GM23248 (cell line): Measurements from ENCODE around the gene TMEM39B. TPM values are rescaled to one million over a fixed set of nuclear protein-coding genes. Genes with fewer than 3 reads are reported as not detected.

Experiments used
- DNase-seq: peaks from one replicate; pipeline ENCODE4 v3.0.0-alpha.2; 2015
- H2AFZ ChIP-seq: fragments of 200-600 bp; sonication (generic); 2 replicates; pipeline ENCODE4 v1.6.1; 2016; ENCODE audit warnings: antibody characterized with exemption
- H3F3A ChIP-seq: fragments of 200-600 bp; sonication (generic); 2 replicates; pipeline ENCODE4 v1.6.1; 2016; ENCODE audit warnings: mild to moderate bottlenecking, antibody characterized with exemption, mixed run types; ENCODE audit not compliant: insufficient read depth
- H3K27ac ChIP-seq: fragments of 200-600 bp; sonication (generic); 2 replicates; pipeline ENCODE4 v1.5.1; 2016; ENCODE audit warnings: mild to moderate bottlenecking
- H3K27me3 ChIP-seq: fragments of 200-600 bp; sonication (generic); replicated peaks from 2 replicates; pipeline ENCODE4 v1.6.1; 2016; ENCODE audit warnings: mild to moderate bottlenecking; ENCODE audit not compliant: insufficient read depth
- H3K36me3 ChIP-seq: fragments of 200-600 bp; sonication (generic); 2 replicates; pipeline ENCODE4 v1.6.1; 2016; ENCODE audit warnings: low read depth, mild to moderate bottlenecking
- H3K4me1 ChIP-seq: fragments of 200-600 bp; sonication (generic); 2 replicates; pipeline ENCODE4 v1.6.1; 2016; ENCODE audit warnings: mild to moderate bottlenecking; ENCODE audit not compliant: insufficient read depth
- H3K4me2 ChIP-seq: fragments of 200-600 bp; sonication (generic); one replicate; pipeline ENCODE4 v1.6.1; 2016; ENCODE audit warnings: mild to moderate bottlenecking; ENCODE audit not compliant: unreplicated experiment
- H3K4me3 ChIP-seq: fragments of 200-600 bp; sonication (generic); 2 replicates; pipeline ENCODE4 v1.5.1; 2016; ENCODE audit warnings: mild to moderate bottlenecking
- H3K79me2 ChIP-seq: fragments of 200-600 bp; sonication (generic); 2 replicates; pipeline ENCODE4 v1.6.1; 2016; ENCODE audit warnings: mild to moderate bottlenecking; ENCODE audit not compliant: insufficient read depth
- H3K9ac ChIP-seq: fragments of 200-600 bp; sonication (generic); 2 replicates; pipeline ENCODE4 v1.6.1; 2016; ENCODE audit warnings: mild to moderate bottlenecking
- H3K9me2 ChIP-seq: fragments of 200-600 bp; sonication (generic); 2 replicates; pipeline ENCODE4 v1.6.1; 2016; ENCODE audit warnings: mixed run types, mild to moderate bottlenecking, moderate library complexity; ENCODE audit not compliant: insufficient read depth
- H3K9me3 ChIP-seq: fragments of 200-600 bp; sonication (generic); one replicate; pipeline ENCODE4 v1.6.1; 2017; ENCODE audit warnings: low read depth
- H4K20me1 ChIP-seq: fragments of 200-600 bp; sonication (generic); 2 replicates; pipeline ENCODE4 v1.6.0; 2016; ENCODE audit not compliant: insufficient read depth
- EZH2 ChIP-seq: fragments of 200-600 bp; sonication (generic); IDR thresholded peaks from 2 replicates; pipeline ENCODE4 v1.6.1; 2018; ENCODE audit warnings: antibody characterized with exemption, mild to moderate bottlenecking; ENCODE audit not compliant: insufficient read depth, poor library complexity, severe bottlenecking
- EZH2phosphoT487 ChIP-seq: fragments of 200-600 bp; sonication (generic); IDR thresholded peaks from 2 replicates; pipeline ENCODE4 v1.6.1; 2018; ENCODE audit warnings: antibody characterized with exemption, moderate library complexity, mild to moderate bottlenecking, low read depth; ENCODE audit not compliant: insufficient read depth
- WGBS, 2 experiments: methylation state at CpG; one replicate each; pipeline ENCODE4 v1.1.6; 2015 to 2017; ENCODE audit warnings: low lambda C conversion rate in 2 of 2, low coverage in 1 of 2; ENCODE audit errors: missing lambda C conversion rate in 2 of 2; 5-methylcytosine and 5-hydroxymethylcytosine counted together
- in situ Hi-C: fragments of 300-500 bp; cut with MboI; formaldehyde crosslinking; loops from 2 replicates; pipeline ENCODE4 v1.15.0; 2020
- polyA plus RNA-seq: library from polyadenylated mRNA; unstranded; fragments of >200 nt; fragmentation: Nextera tagmentation; extraction: Ambion mirVana; gene quantifications from 2 replicates; pipeline ENCODE4 v1.2.1, GENCODE V29; 2016
- total RNA-seq: library from RNA; depleted of rRNA; stranded (reverse); fragments of >200 nt; shearing (Covaris generic); gene quantifications from 2 replicates; pipeline ENCODE4 v1.2.3, GENCODE V29; 2014

Gene TMEM39B
- total and polyA plus RNA-seq, 2 experiments from 2014 or later, result 5.7 to 21.4 TPM

DNA sequence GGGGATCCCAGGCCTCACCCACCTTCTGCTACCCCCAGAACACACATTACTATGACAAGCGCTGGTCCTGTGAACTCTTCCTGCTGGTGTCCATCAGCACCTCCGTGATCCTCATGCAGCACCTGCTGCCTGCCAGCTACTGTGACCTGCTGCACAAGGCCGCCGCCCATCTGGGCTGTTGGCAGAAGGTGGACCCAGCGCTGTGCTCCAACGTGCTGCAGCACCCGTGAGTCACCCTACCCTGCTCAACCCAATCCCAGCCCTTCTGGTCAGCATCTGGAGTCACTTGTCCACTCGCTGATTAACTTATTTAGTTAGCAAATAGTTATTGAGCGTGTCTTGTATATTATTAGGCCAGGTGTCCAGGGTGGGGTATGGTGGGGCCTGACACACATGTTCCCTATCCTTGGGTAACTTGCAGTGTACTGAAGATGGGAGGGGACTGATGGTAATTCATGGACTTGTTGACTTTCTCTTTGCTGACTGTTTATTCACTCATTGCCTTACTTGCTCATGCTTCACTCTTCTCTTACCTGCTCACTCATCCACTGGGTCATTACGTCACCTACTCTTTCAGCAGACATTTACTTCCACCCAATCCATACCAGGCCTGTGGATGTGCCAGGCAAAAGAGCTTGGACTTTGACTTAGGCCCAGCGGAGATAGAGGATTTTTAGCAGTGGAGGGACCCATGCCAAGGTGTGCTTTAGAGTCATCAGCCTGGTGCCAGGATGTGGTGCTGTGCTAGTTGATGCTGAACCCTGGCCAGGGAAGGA lies 22.2 kb downstream of the TMEM39B start:
- no peaks in the 10 kb centered on the region for H3K9me3 ChIP-seq
- peaks cover 3% of the 10 kb centered on the region; the same call in 1 of the 2 replicates for H3F3A ChIP-seq
- no peaks in the 10 kb centered on the region for H3K79me2 ChIP-seq
- TF ChIP-seq EZH2phosphoT487, result no peak
- TF ChIP-seq EZH2, result no peak
- no peak overlapping the region for H2AFZ ChIP-seq
- no peak overlapping the region for H3K4me2 ChIP-seq
- no peaks in the 10 kb centered on the region for H3K27me3 ChIP-seq
- H3K4me3 ChIP-seq, result no peak overlapping the region
- DNase-seq, result no peak
- WGBS, 2 experiments, result 89 to 92% methylated on average over 11 of the region's 11 CpGs
- H3K4me1 ChIP-seq, result no peaks in the 10 kb centered on the region
- H4K20me1 ChIP-seq, result no peaks in the 10 kb centered on the region
- H3K9ac ChIP-seq, result no peak overlapping the region
- no peaks in the 10 kb centered on the region for H3K9me2 ChIP-seq
- H3K36me3 ChIP-seq, result peaks cover 18% of the 10 kb centered on the region
- H3K27ac ChIP-seq, result no peak overlapping the region
- in situ Hi-C loops, result no loop called here

DNA sequence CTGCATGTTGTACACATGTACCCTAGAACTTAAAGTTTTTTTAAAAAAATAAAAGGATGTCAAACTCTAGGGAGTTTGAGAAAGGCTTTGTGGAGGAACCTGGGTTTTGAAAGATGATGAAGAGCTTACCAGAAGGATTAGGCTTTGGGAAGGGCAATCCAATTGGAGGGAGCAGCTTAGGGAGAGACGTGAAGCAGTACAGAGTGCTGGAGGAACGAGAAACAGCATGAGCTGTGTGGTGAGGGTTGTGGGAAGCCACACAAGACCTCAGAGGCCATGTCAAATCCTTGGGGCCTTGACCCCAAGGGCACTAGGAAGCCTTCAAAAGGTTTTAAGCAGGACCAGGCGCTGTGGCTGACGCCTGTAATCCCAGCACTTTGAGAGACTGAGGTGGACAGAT lies 26.7 kb downstream of the TMEM39B start:
- H3K9me3 ChIP-seq, result no peaks in the 10 kb centered on the region
- H4K20me1 ChIP-seq, result no peaks in the 10 kb centered on the region
- no peak overlapping the region for H3K9ac ChIP-seq
- no peaks in the 10 kb centered on the region for H3K9me2 ChIP-seq
- no peak overlapping the region for H3K4me3 ChIP-seq
- H3K4me1 ChIP-seq, result peaks cover 16% of the 10 kb centered on the region
- no peak for DNase-seq
- no peak overlapping the region for H2AFZ ChIP-seq
- H3K4me2 ChIP-seq, result no peak overlapping the region
- in situ Hi-C loops, result no loop called here
- H3K79me2 ChIP-seq, result no peaks in the 10 kb centered on the region
- 83 to 94% methylated on average over 4 of the region's 4 CpGs for WGBS, 2 experiments
- peaks cover 21% of the 10 kb centered on the region; the same call in 1 of the 2 replicates for H3F3A ChIP-seq
- peaks cover 15% of the 10 kb centered on the region; the same call in 1 of the 2 replicates for H3K36me3 ChIP-seq
- no peak overlapping the region for H3K27ac ChIP-seq
- no peaks in the 10 kb centered on the region for H3K27me3 ChIP-seq
- TF ChIP-seq EZH2, result no peak
- no peak for TF ChIP-seq EZH2phosphoT487

DNA sequence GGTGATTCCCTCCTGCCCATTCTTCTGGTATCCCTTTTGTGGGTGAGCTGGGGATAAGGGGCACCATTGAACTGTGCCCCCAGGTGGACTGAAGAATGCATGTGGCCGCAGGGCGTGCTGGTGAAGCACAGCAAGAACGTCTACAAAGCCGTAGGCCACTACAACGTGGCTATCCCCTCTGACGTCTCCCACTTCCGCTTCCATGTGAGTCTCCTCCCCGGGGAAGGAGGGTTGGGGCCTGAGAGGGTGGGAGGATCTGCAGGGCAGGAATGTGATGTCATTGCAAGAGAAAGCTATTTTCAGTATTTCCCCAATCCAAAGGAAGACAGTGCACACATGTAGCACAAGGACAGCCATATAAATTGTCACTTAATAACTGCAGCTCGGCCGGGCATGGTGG lies 27.6 kb downstream of the TMEM39B start:
- Histone ChIP-seq H3K79me2 (no peaks in the 10 kb centered on the region), H4K20me1 (no peaks in the 10 kb centered on the region), H3K9ac (no peak overlapping the region), H3K9me3 (no peaks in the 10 kb centered on the region), H3F3A (peaks cover 21% of the 10 kb centered on the region; the same call in 1 of the 2 replicates), H3K4me1 (peaks cover 16% of the 10 kb centered on the region), H3K9me2 (no peaks in the 10 kb centered on the region), H3K36me3 (peaks cover 15% of the 10 kb centered on the region; the same call in 1 of the 2 replicates), H3K27me3 (no peaks in the 10 kb centered on the region), H3K4me2 (no peak overlapping the region), H3K27ac (no peak overlapping the region), H3K4me3 (no peak overlapping the region), H2AFZ (no peak overlapping the region)
- DNase-seq, result peak; percentile 23
- 83 to 87% methylated on average over 10 of the region's 10 CpGs for WGBS, 2 experiments
- TF ChIP-seq EZH2 (no peak), EZH2phosphoT487 (no peak)
- in situ Hi-C loops, result no loop called here

DNA sequence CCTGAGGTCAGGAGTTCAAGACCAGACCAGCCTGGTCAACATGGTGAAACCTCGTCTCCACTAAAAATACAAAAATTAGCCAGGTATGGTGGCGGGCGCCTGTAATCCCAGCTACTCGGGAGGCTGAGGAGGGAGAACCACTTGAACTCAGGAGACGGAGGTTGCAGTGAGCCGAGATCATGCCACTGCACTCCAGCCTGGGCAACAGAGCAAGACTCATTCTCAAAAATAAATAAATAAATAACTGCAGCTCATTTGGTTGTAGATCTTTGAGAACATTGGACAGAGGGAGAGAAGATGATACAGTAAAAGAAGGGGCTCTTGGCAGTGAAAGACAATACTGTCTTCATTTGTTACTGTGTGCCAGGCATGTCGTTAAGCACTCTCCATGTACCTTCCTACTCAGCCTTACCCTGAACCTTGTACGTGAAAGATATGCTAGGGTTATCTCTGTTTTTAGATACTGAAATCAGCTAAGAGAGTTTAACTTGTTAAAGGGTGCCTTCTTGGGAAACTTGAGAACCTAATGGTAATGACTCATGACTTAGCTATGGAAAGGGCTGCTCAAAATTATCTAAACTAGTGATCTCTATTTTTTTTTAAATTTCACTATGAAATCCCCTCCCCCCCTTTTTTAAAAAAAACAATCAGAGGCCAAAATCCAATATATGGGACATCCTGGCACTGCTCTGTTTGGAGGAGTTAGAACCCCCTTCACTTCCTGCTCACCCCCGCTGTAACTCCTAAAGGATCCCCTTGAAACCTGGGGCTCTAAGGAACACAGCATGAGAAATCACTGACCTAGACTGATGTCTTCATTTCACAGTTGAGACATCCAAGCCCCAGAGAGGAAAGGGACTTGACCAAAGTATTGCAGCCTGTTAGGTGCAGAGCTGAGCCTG lies 28.3 kb downstream of the TMEM39B start:
- no peak for TF ChIP-seq EZH2
- no peak for TF ChIP-seq EZH2phosphoT487
- Histone ChIP-seq H3K9me3 (no peaks in the 10 kb centered on the region), H3K27me3 (no peaks in the 10 kb centered on the region), H3K36me3 (peaks cover 14% of the 10 kb centered on the region; the same call in 1 of the 2 replicates), H3K4me3 (peak overlapping the region; percentile 38; the same call in 1 of the 2 replicates), H3K9me2 (no peaks in the 10 kb centered on the region), H3K9ac (no peak overlapping the region), H3F3A (peaks cover 21% of the 10 kb centered on the region; the same call in 1 of the 2 replicates), H3K27ac (no peak overlapping the region), H4K20me1 (no peaks in the 10 kb centered on the region), H3K79me2 (no peaks in the 10 kb centered on the region), H3K4me2 (peak overlapping the region; percentile 36), H3K4me1 (peaks cover 16% of the 10 kb centered on the region), H2AFZ (no peak overlapping the region)
- peak; percentile 76 for DNase-seq
- 87 to 88% methylated on average over 9 of the region's 9 CpGs for WGBS, 2 experiments
- in situ Hi-C loops, result no loop called here
